Fibroblast of mammary gland (primary cell): ENCODE data around the gene RIF1.

Source experiments
- DNase-seq: peaks from one replicate; pipeline ENCODE4 v3.0.0-alpha.2; 2010; ENCODE audit warnings: low read depth
- H3K4me3 ChIP-seq: 2 replicates; pipeline ENCODE4 v1.5.1; 2011; ENCODE audit warnings: low read depth, mild to moderate bottlenecking, low read length, moderate library complexity; ENCODE audit not compliant: control insufficient read depth
- CTCF ChIP-seq: conservative IDR thresholded peaks from 2 replicates; pipeline ENCODE4 v1.5.1; 2011; ENCODE audit warnings: low read depth, low read length, inconsistent platforms; ENCODE audit not compliant: control insufficient read depth, insufficient read depth

The RIF1 gene

GRCh38 chr2:151476287-151476686 lies 66.6 kb downstream of the RIF1 start:
- H3K4me3 ChIP-seq = no peak overlapping the region
- no peak for DNase-seq
- no peak for TF ChIP-seq CTCF

- H3K4me3 ChIP-seq = no peak overlapping the region
- TF ChIP-seq CTCF = no peak
These were observed 68.3 kb downstream of the RIF1 start for GRCh38 chr2:151478011-151478410.

GRCh38 chr2:151481744-151482143 lies 72.0 kb downstream of the RIF1 start:
- H3K4me3 ChIP-seq = no peak overlapping the region
- DNase-seq = no peak
- no peak for TF ChIP-seq CTCF

More at GRCh38 chr2:151478011-151478410, 68.3 kb downstream of the RIF1 start:
- DNase-seq = peak; percentile 38

GRCh38 chr2:151482171-151482725 lies 72.5 kb downstream of the RIF1 start:
- H3K4me3 ChIP-seq = no peak overlapping the region
- no peak for TF ChIP-seq CTCF
- DNase-seq = no peak

- DNase-seq = no peak
- TF ChIP-seq CTCF = no peak
- H3K4me3 ChIP-seq = no peak overlapping the region
These were observed 73.8 kb downstream of the RIF1 start for GRCh38 chr2:151483546-151483945.

- no peak for TF ChIP-seq CTCF
- DNase-seq = no peak
These were observed 74.4 kb downstream of the RIF1 start for GRCh38 chr2:151484100-151484499.

GRCh38 chr2:151486053-151486452 lies 76.4 kb downstream of the RIF1 start:
- no peak for TF ChIP-seq CTCF

More at GRCh38 chr2:151484100-151484499, 74.4 kb downstream of the RIF1 start:
- no peak overlapping the region for H3K4me3 ChIP-seq

More at GRCh38 chr2:151486053-151486452, 76.4 kb downstream of the RIF1 start:
- DNase-seq = no peak
- H3K4me3 ChIP-seq = no peak overlapping the region
